ENCODE measurements around the gene MYEF2. TPM values are rescaled to one million over a fixed set of nuclear protein-coding genes. Genes with fewer than 3 reads are reported as not detected.

The MYEF2 gene
- total RNA-seq, 1 donor from 2014 or later, result 21.3 TPM

DNA sequence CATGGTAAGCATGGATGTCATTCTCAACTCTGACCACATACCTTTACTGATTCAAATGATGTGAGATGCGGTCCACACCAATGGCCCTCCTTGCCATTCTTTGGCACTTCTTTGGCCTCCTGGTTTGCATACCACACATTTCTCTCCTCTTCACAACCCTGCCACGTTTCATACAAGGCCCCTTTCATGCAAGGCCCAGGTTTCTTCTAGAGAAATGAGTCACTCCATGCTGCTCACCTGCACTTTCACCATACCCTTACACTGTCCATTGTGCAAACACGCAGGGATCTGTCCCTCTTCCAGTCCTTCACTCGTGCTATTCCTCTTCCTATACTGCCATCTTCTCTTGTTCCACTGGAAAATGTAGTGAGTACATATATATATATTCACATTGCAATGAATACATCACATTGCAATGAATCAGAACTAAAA lies 81.7 kb downstream of the MYEF2 start:
- intact Hi-C loops (cut with DNase I), result no loop called here
- TF ChIP-seq, protein P1, sequence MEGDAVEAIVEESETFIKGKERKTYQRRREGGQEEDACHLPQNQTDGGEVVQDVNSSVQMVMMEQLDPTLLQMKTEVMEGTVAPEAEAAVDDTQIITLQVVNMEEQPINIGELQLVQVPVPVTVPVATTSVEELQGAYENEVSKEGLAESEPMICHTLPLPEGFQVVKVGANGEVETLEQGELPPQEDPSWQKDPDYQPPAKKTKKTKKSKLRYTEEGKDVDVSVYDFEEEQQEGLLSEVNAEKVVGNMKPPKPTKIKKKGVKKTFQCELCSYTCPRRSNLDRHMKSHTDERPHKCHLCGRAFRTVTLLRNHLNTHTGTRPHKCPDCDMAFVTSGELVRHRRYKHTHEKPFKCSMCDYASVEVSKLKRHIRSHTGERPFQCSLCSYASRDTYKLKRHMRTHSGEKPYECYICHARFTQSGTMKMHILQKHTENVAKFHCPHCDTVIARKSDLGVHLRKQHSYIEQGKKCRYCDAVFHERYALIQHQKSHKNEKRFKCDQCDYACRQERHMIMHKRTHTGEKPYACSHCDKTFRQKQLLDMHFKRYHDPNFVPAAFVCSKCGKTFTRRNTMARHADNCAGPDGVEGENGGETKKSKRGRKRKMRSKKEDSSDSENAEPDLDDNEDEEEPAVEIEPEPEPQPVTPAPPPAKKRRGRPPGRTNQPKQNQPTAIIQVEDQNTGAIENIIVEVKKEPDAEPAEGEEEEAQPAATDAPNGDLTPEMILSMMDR (IDR thresholded peaks at IDR 0.05), result no peak
- DNase-seq, result no peak
- H3K36me3 ChIP-seq, result no peaks in the 10 kb centered on the region
- H3K4me3 ChIP-seq, result no peak overlapping the region
- H3K27me3 ChIP-seq, result no peaks in the 10 kb centered on the region
- H3K27ac ChIP-seq, result no peak overlapping the region
- H3K9me3 ChIP-seq, result no peaks in the 10 kb centered on the region
- no peaks in the 10 kb centered on the region for H3K4me1 ChIP-seq
- ATAC-seq, result no peak

DNA sequence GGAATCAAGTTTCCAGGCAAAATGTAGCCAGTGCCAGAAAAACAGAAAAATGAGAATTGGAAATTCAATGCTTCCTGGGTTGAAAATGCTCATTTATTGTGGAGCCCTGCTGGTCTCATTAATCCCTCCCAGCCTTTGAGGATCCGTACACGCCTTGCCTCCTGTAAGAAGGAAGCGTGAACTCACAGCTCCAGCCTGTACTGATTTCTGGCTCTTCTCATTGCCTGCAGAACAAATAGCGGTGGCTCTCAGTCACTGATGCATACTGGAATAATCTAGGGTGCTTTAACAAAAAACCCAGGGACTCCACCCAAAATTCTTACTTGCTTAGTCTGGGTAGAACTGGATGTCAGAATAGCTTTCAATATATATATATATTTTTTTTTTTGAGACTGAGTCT lies 86.6 kb downstream of the MYEF2 start:
- TF ChIP-seq, protein P1 (IDR thresholded peaks at IDR 0.05), result no peak
- ATAC-seq (no peak), DNase-seq (no peak)
- H3K27ac ChIP-seq, result no peak overlapping the region
- intact Hi-C loops (cut with DNase I), result no loop called here
- no peaks in the 10 kb centered on the region for H3K36me3 ChIP-seq
- no peaks in the 10 kb centered on the region for H3K27me3 ChIP-seq
- no peaks in the 10 kb centered on the region for H3K4me1 ChIP-seq
- H3K9me3 ChIP-seq, result no peaks in the 10 kb centered on the region
- no peak overlapping the region for H3K4me3 ChIP-seq

DNA sequence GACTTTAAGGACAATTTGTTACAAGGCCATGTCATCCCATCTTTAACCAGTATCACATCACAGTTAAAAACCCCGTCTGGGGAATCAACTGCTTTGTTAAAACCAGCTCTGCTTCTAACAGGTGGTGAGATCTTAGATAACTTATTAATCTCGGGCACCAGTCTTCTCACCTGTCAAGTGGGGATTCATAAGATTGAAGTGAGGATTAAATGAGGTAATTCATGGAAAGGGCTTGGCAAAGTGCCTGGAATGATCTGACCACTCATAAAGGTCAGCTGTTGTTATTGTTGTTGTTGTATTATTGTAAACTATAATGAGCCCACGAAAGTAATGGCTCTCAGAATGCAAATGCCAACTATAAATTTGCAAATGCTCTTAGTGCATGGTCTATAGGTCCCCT lies 87.4 kb downstream of the MYEF2 start:
- Histone ChIP-seq H3K4me3 (no peak overlapping the region), H3K9me3 (no peaks in the 10 kb centered on the region)
- DNase-seq, result no peak

DNA sequence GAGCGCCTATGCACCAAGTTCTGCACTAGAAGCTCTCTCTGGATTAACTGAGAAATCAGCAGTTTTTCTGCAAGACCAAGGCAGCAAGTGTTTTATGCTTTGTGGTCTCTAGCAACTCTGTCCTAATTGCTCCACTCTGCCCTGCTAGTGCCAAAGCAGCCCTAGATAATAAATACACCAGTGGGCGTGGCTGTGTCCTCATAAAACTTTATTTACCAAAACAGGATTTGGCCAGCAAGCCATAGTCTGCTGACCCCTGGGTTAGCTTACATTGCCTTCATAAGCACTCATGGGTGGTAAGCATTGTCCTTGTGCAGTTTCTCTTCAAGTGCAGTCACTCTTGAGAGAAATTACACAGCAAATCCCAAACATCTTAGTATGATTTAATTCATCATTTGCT lies 88.0 kb downstream of the MYEF2 start:
- DNase-seq (no peak), ATAC-seq (no peak)
- TF ChIP-seq, protein P1 (IDR thresholded peaks at IDR 0.05), result no peak
- intact Hi-C loops (cut with DNase I), result no loop called here
- Histone ChIP-seq H3K27ac (no peak overlapping the region), H3K4me1 (no peaks in the 10 kb centered on the region), H3K27me3 (no peaks in the 10 kb centered on the region), H3K9me3 (no peaks in the 10 kb centered on the region), H3K4me3 (no peak overlapping the region), H3K36me3 (no peaks in the 10 kb centered on the region)

More for the DNA sequence above, 87.4 kb downstream of the MYEF2 start:
- no peak overlapping the region for H3K27ac ChIP-seq
- no peaks in the 10 kb centered on the region for H3K27me3 ChIP-seq
- TF ChIP-seq, protein P1 (IDR thresholded peaks at IDR 0.05), result no peak
- H3K4me1 ChIP-seq, result no peaks in the 10 kb centered on the region
- no peaks in the 10 kb centered on the region for H3K36me3 ChIP-seq
- intact Hi-C loops (cut with DNase I), result no loop called here
- no peak for ATAC-seq

DNA sequence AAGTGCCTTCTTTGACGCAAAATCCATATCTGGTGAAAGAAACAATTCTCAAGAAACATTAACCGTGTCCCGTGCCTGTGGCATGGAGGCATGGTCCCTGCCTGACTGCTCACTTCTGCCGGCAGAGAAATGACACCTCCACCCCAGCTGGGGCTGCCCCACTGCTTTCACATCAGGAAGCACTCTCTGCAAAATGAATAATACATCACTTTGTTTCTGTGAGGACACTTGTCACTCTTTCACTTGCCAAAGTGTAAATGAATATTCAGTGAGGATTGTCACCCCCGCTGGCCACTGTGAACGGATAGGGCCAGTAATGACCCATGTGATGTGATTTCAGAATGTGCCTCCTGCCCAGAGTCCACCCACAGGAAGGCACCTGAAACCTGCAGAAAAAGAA lies 88.4 kb downstream of the MYEF2 start:
- TF ChIP-seq, protein P1 (IDR thresholded peaks at IDR 0.05), result no peak
- H3K4me1 ChIP-seq, result no peaks in the 10 kb centered on the region
- intact Hi-C loops (cut with DNase I), result no loop called here
- ATAC-seq, result no peak
- H3K9me3 ChIP-seq, result no peaks in the 10 kb centered on the region
- no peaks in the 10 kb centered on the region for H3K27me3 ChIP-seq
- no peaks in the 10 kb centered on the region for H3K36me3 ChIP-seq
- H3K4me3 ChIP-seq, result no peak overlapping the region
- no peak overlapping the region for H3K27ac ChIP-seq
- no peak for DNase-seq

DNA sequence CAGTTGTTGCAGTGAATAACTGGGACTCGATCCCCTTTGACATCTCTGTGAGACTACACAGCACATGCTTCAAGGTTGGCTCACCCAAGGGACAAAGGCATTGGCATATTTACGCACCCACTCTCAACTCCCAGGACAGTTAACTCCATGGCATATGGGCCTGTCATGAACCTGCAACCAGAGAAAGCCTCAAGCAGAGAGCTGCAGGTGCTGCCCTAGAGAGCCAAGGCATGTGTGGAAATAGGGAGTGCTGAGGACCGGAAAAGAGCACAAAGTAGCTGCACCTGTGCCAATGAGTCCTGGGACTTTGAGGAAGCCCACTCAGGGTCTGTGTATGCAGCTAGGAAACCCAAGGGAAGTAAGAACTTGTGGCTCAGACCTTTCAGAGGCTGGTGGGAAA lies 90.3 kb downstream of the MYEF2 start:
- DNase-seq (no peak), ATAC-seq (no peak)
- H3K27ac ChIP-seq, result no peak overlapping the region
- H3K27me3 ChIP-seq, result no peaks in the 10 kb centered on the region
- no peaks in the 10 kb centered on the region for H3K36me3 ChIP-seq
- no peaks in the 10 kb centered on the region for H3K9me3 ChIP-seq
- no peaks in the 10 kb centered on the region for H3K4me1 ChIP-seq
- no peak overlapping the region for H3K4me3 ChIP-seq
- TF ChIP-seq, protein P1 (IDR thresholded peaks at IDR 0.05), result no peak
- intact Hi-C loops (cut with DNase I), result no loop called here

Measured in upper lobe of right lung (tissue), 1 donor.